Tibial nerve (tissue), 4 donors: Measurements from ENCODE around the gene SUPT20HL1. TPM values are rescaled to one million over a fixed set of nuclear protein-coding genes. Genes with fewer than 3 reads are reported as not detected.

Experiments
- DNase-seq, 2 donors: peaks; one replicate each; pipeline ENCODE4 v3.0.0-alpha.2; 2019; ENCODE audit warnings: low spot score in 2 of 2
- H3K27ac ChIP-seq, 4 donors: fragments of 200-600 bp; sonication (generic) in 3 of 4; one replicate each; pipeline ENCODE4 v1.5.1; 2017 to 2019; ENCODE audit warnings: mild to moderate bottlenecking in 1 of 4
- H3K27me3 ChIP-seq, 2 donors: fragments of 200-600 bp; sonication (generic) in 1 of 2; one replicate each; pipeline versions ENCODE4 v1.5.1 to v1.6.0; 2017 to 2019
- H3K36me3 ChIP-seq, 3 donors: fragments of 200-600 bp; sonication (generic); one replicate each; pipeline ENCODE4 v1.5.1; 2018 to 2019
- H3K4me1 ChIP-seq, 4 donors: fragments of 200-600 bp; sonication (generic) in 3 of 4; one replicate each; pipeline ENCODE4 v1.5.1; 2017 to 2019
- H3K4me3 ChIP-seq, 4 donors: fragments of 200-600 bp; sonication (generic) in 3 of 4; one replicate each; pipeline ENCODE4 v1.5.1; 2017 to 2019; ENCODE audit warnings: mild to moderate bottlenecking in 1 of 4, moderate library complexity in 1 of 4
- H3K9me3 ChIP-seq, 4 donors: fragments of 200-600 bp; sonication (generic) in 3 of 4; one replicate each; pipeline ENCODE4 v1.5.1; 2017 to 2019
- CTCF ChIP-seq, 5 experiments: fragments of 200-600 bp in 3 of 5; fragments of 450-650 bp in 2 of 5; sonication (generic) in 3 of 5; IDR thresholded peaks; one replicate each; pipeline ENCODE4 v1.5.1; 2016 to 2019; ENCODE audit warnings: antibody characterized with exemption in 5 of 5, mild to moderate bottlenecking in 3 of 5, moderate library complexity in 2 of 5
- EP300 ChIP-seq, 2 donors: sonication (generic); formaldehyde crosslinking; IDR thresholded peaks; one replicate each; pipeline ENCODE4 v1.6.1; 2017; ENCODE audit warnings: antibody characterized with exemption in 2 of 2, mild to moderate bottlenecking in 1 of 2
- POLR2A ChIP-seq, 2 donors: fragments of 450-650 bp; IDR thresholded peaks; one replicate each; pipeline ENCODE4 v1.6.1; 2017; ENCODE audit warnings: antibody characterized with exemption in 2 of 2, mild to moderate bottlenecking in 2 of 2, moderate library complexity in 2 of 2
- WGBS, 2 donors: methylation state at CpG; one replicate each; pipeline ENCODE4 v1.1.5; 2018; 5-methylcytosine and 5-hydroxymethylcytosine counted together
- total RNA-seq, 4 donors: library from RNA; depleted of rRNA; stranded (reverse); fragments of >200 nt; gene quantifications; one replicate each; pipeline ENCODE4 v1.1.0, GENCODE V29; 2016

The SUPT20HL1 gene
- total RNA-seq, 4 donors from 2014 or later, result 0.42 TPM; not detected in 3

GRCh38 chrX:24317567-24317966 lies 42.9 kb upstream of the SUPT20HL1 start:
- Histone ChIP-seq H3K27ac (no peak overlapping the region), H3K27me3 (peaks cover 0 to 5% of the 10 kb centered on the region in 2 donors)
- DNase-seq, result no peak

GRCh38 chrX:24321741-24322395 lies 38.6 kb upstream of the SUPT20HL1 start:
- H3K4me3 ChIP-seq, result no peak overlapping the region
- no peak overlapping the region for H3K27ac ChIP-seq
- no peak for DNase-seq
- 68 to 86% methylated on average over 2 to 4 of the region's 4 CpGs for WGBS, 2 donors
- no peaks in the 10 kb centered on the region for H3K9me3 ChIP-seq
- H3K4me1 ChIP-seq, result no peaks in the 10 kb centered on the region
- H3K36me3 ChIP-seq, result no peaks in the 10 kb centered on the region
- no peak for TF ChIP-seq CTCF (IDR thresholded peaks at IDR 0.05)
- no peak for TF ChIP-seq POLR2A (IDR thresholded peaks at IDR 0.05)
- TF ChIP-seq EP300 (IDR thresholded peaks at IDR 0.05), result no peak
- peaks cover 0 to 5% of the 10 kb centered on the region in 2 donors for H3K27me3 ChIP-seq

More at GRCh38 chrX:24317567-24317966, 42.9 kb upstream of the SUPT20HL1 start:
- H3K36me3 ChIP-seq, result no peaks in the 10 kb centered on the region
- H3K4me3 ChIP-seq, result no peak overlapping the region
- TF ChIP-seq CTCF (IDR thresholded peaks at IDR 0.05) (no peak), EP300 (IDR thresholded peaks at IDR 0.05) (no peak), POLR2A (IDR thresholded peaks at IDR 0.05) (no peak)
- H3K4me1 ChIP-seq, result no peaks in the 10 kb centered on the region
- no peaks in the 10 kb centered on the region for H3K9me3 ChIP-seq
- WGBS, 2 donors, result 42 to 44% methylated on average over 1 of the region's 1 CpG

- no peaks in the 10 kb centered on the region for H3K9me3 ChIP-seq
- no peak overlapping the region for H3K27ac ChIP-seq
- no peaks in the 10 kb centered on the region for H3K4me1 ChIP-seq
- no peak for DNase-seq
- WGBS, 2 donors, result 83 to 86% methylated on average over 1 of the region's 1 CpG
- no peak overlapping the region for H3K4me3 ChIP-seq
- no peaks in the 10 kb centered on the region for H3K36me3 ChIP-seq
- TF ChIP-seq CTCF (IDR thresholded peaks at IDR 0.05) (no peak), EP300 (IDR thresholded peaks at IDR 0.05) (no peak), POLR2A (IDR thresholded peaks at IDR 0.05) (no peak)
- peaks cover 0 to under 1% of the 10 kb centered on the region in 2 donors for H3K27me3 ChIP-seq
These were observed 35.2 kb upstream of the SUPT20HL1 start for GRCh38 chrX:24325231-24325630.

GRCh38 chrX:24332878-24333277 lies 27.6 kb upstream of the SUPT20HL1 start:
- DNase-seq, result no peak
- H3K27ac ChIP-seq, result no peak overlapping the region

More at GRCh38 chrX:24332878-24333277, 27.6 kb upstream of the SUPT20HL1 start:
- Histone ChIP-seq H3K4me1 (no peaks in the 10 kb centered on the region), H3K4me3 (no peak overlapping the region), H3K27me3 (peaks cover 0 to 5% of the 10 kb centered on the region in 2 donors), H3K36me3 (no peaks in the 10 kb centered on the region), H3K9me3 (no peaks in the 10 kb centered on the region)
- 61 to 71% methylated on average over 4 of the region's 4 CpGs for WGBS, 2 donors
- no peak for TF ChIP-seq EP300 (IDR thresholded peaks at IDR 0.05)
- TF ChIP-seq CTCF (IDR thresholded peaks at IDR 0.05), result no peak
- no peak for TF ChIP-seq POLR2A (IDR thresholded peaks at IDR 0.05)
